IMR-90 (cell line): ENCODE results near the gene FUT7. TPM values are rescaled to one million over a fixed set of nuclear protein-coding genes. Genes with fewer than 3 reads are reported as not detected.

Experiments
- ATAC-seq: fragments of 200-7000 bp; cut with Tn5 transposase; 2 replicates; pipeline ENCODE4 v1.9.1; 2020; ENCODE audit warnings: low read depth, mild to moderate bottlenecking, moderate library complexity
- BruUV-seq: library from RNA; stranded (reverse); fragments of 400-500 nt; replicated peaks from 2 replicates; lab custom pipeline; 2021; lab: Mats Ljungman, UMichigan
- CTCF ChIA-PET: fragments of 300-600 bp; formaldehyde crosslinking; extraction: SDS; loops from one replicate; lab custom pipeline; 2021; ENCODE audit warnings: antibody characterized with exemption; lab: Yijun Ruan, JAX
- POLR2A ChIA-PET: fragments of 300-600 bp; sonication (Branson Sonifier 250); formaldehyde crosslinking; loops from one replicate; lab custom pipeline; 2022; ENCODE audit warnings: antibody characterized with exemption; ENCODE audit not compliant: unreplicated experiment; lab: Charles Lee
- DNase-seq: peaks from one replicate; pipeline ENCODE4 v3.0.0; 2013
- H2AFZ ChIP-seq: replicated peaks from 2 replicates; pipeline ENCODE3; 2013; ENCODE audit warnings: low read length, mild to moderate bottlenecking; ENCODE audit not compliant: poor library complexity
- H2AK5ac ChIP-seq: 2 replicates; pipeline ENCODE4 v1.6.1; 2013; ENCODE audit warnings: low read depth, low read length, inconsistent platforms
- H2AK9ac ChIP-seq: replicated peaks from 2 replicates; pipeline ENCODE3; 2013; ENCODE audit warnings: mild to moderate bottlenecking, low read depth, low read length, moderate library complexity; ENCODE audit not compliant: poor library complexity
- H2BK120ac ChIP-seq: 2 replicates; pipeline ENCODE4 v1.6.1; 2013; ENCODE audit warnings: low read depth, low read length, inconsistent platforms
- H2BK15ac ChIP-seq: 3 replicates; pipeline ENCODE4 v1.6.1; 2013; ENCODE audit warnings: low read depth, low read length, inconsistent platforms
- H2BK20ac ChIP-seq: 2 replicates; pipeline ENCODE4 v1.6.1; 2013; ENCODE audit warnings: low read depth, mild to moderate bottlenecking, inconsistent platforms, low read length, moderate library complexity
- H2BK5ac ChIP-seq: 2 replicates; pipeline ENCODE4 v1.6.1; 2013; ENCODE audit warnings: mild to moderate bottlenecking, low read depth, low read length, inconsistent platforms; ENCODE audit not compliant: poor library complexity, severe bottlenecking
- H3K14ac ChIP-seq: replicated peaks from 2 replicates; pipeline ENCODE4 v1.6.1; 2013; ENCODE audit warnings: low read depth, low read length, inconsistent platforms
- H3K18ac ChIP-seq: 2 replicates; pipeline ENCODE4 v1.6.1; 2013; ENCODE audit warnings: low read depth, low read length, control low read depth
- H3K23ac ChIP-seq: 2 replicates; pipeline ENCODE4 v1.6.1; 2013; ENCODE audit warnings: low read depth, low read length, inconsistent platforms
- H3K27ac ChIP-seq: 2 replicates; pipeline ENCODE4 v1.5.1; 2013; ENCODE audit warnings: mild to moderate bottlenecking, control low read depth, low read length; ENCODE audit not compliant: insufficient read depth
- H3K27me3 ChIP-seq: 2 replicates; pipeline ENCODE4 v1.6.1; 2013; ENCODE audit warnings: low read length; ENCODE audit not compliant: control insufficient read depth, insufficient read depth
- H3K36me3 ChIP-seq: 2 replicates; pipeline ENCODE4 v1.6.1; 2013; ENCODE audit warnings: low read length, mixed read lengths; ENCODE audit not compliant: control insufficient read depth, insufficient read depth
- H3K4ac ChIP-seq: 2 replicates; pipeline ENCODE4 v1.6.1; 2013; ENCODE audit warnings: low read depth, low read length, inconsistent platforms
- H3K4me1 ChIP-seq: 2 replicates; pipeline ENCODE4 v1.6.1; 2013; ENCODE audit warnings: low read length, mixed read lengths; ENCODE audit not compliant: control insufficient read depth, insufficient read depth
- H3K4me2 ChIP-seq: 2 replicates; pipeline ENCODE4 v1.6.1; 2013; ENCODE audit warnings: low read depth, mild to moderate bottlenecking, control low read depth, low read length, moderate library complexity
- H3K4me3 ChIP-seq: 2 replicates; pipeline ENCODE4 v1.5.1; 2013; ENCODE audit warnings: low read depth, mild to moderate bottlenecking, control low read depth, low read length, moderate library complexity; ENCODE audit not compliant: insufficient read depth
- H3K56ac ChIP-seq: 2 replicates; pipeline ENCODE4 v1.6.1; 2013; ENCODE audit warnings: low read length, inconsistent platforms; ENCODE audit not compliant: insufficient read depth; ENCODE audit errors: extremely low read depth
- H3K79me1 ChIP-seq, 2 experiments: 2 replicates each; pipeline ENCODE4 v1.6.1; 2013; ENCODE audit warnings: low read length in 2 of 2, inconsistent platforms in 1 of 2, low read depth in 1 of 2
- H3K9ac ChIP-seq: 2 replicates; pipeline ENCODE4 v1.6.1; 2013; ENCODE audit warnings: low read depth, low read length, control low read depth
- H3K9me1 ChIP-seq: 2 replicates; pipeline ENCODE4 v1.6.1; 2013; ENCODE audit warnings: low read length, inconsistent platforms; ENCODE audit not compliant: insufficient read depth
- H3K9me3 ChIP-seq: 2 replicates; pipeline ENCODE4 v1.6.1; 2013; ENCODE audit warnings: low read length; ENCODE audit not compliant: control insufficient read depth, insufficient read depth
- H4K20me1 ChIP-seq: 2 replicates; pipeline ENCODE4 v1.6.1; 2013; ENCODE audit warnings: low read length, inconsistent platforms; ENCODE audit not compliant: insufficient read depth
- H4K5ac ChIP-seq: 2 replicates; pipeline ENCODE4 v1.6.1; 2013; ENCODE audit warnings: mild to moderate bottlenecking, low read depth, low read length, control low read depth
- H4K8ac ChIP-seq, 2 experiments: 2 replicates each; pipeline ENCODE4 v1.6.1; 2013; ENCODE audit warnings: low read depth in 2 of 2, low read length in 2 of 2, control low read depth in 1 of 2, inconsistent platforms in 1 of 2
- H4K91ac ChIP-seq: 2 replicates; pipeline ENCODE4 v1.6.1; 2013; ENCODE audit warnings: low read depth, low read length, inconsistent platforms; ENCODE audit not compliant: insufficient read depth
- BHLHE40 ChIP-seq: fragments of 150-350 bp; IDR thresholded peaks from 2 replicates; pipeline ENCODE4 v1.6.1; 2016; ENCODE audit warnings: mild to moderate bottlenecking, low read depth, low read length
- CEBPB ChIP-seq: IDR thresholded peaks from 2 replicates; pipeline ENCODE4 v1.6.1; 2012; ENCODE audit warnings: low read depth, low read length, improper control_type of control experiment
- CHD1 ChIP-seq: IDR thresholded peaks from 2 replicates; pipeline ENCODE4 v1.6.1; 2012; ENCODE audit warnings: low read depth, low read length, improper control_type of control experiment
- FOS ChIP-seq: fragments of 150-350 bp; IDR thresholded peaks from 2 replicates; pipeline ENCODE4 v1.6.1; 2016; ENCODE audit warnings: low read depth, low read length
- MAFK ChIP-seq: IDR thresholded peaks from 2 replicates; pipeline ENCODE4 v1.6.1; 2012; ENCODE audit warnings: low read depth, low read length, improper control_type of control experiment
- MAZ ChIP-seq: IDR thresholded peaks from 2 replicates; pipeline ENCODE4 v1.6.1; 2012; ENCODE audit warnings: low read depth, mild to moderate bottlenecking, low read length, improper control_type of control experiment, moderate library complexity, borderline replicate concordance
- MXI1 ChIP-seq: IDR thresholded peaks from 2 replicates; pipeline ENCODE4 v1.6.1; 2012; ENCODE audit warnings: low read depth, mild to moderate bottlenecking, low read length, moderate library complexity, borderline replicate concordance
- NFE2L2 ChIP-seq: fragments of 150-350 bp; IDR thresholded peaks from 2 replicates; pipeline ENCODE4 v1.6.1; 2016; ENCODE audit warnings: low read depth, mild to moderate bottlenecking, low read length
- POLR2A ChIP-seq: IDR thresholded peaks from 2 replicates; pipeline ENCODE4 v1.6.1; 2012; ENCODE audit warnings: mild to moderate bottlenecking, low read depth, low read length
- RAD21 ChIP-seq: IDR thresholded peaks from 2 replicates; pipeline ENCODE4 v1.6.1; 2012; ENCODE audit warnings: low read length, improper control_type of control experiment
- RCOR1 ChIP-seq: IDR thresholded peaks from 2 replicates; pipeline ENCODE4 v1.6.1; 2012; ENCODE audit warnings: mild to moderate bottlenecking, low read length, improper control_type of control experiment; ENCODE audit not compliant: insufficient replicate concordance
- RFX5 ChIP-seq: IDR thresholded peaks from 2 replicates; pipeline ENCODE4 v1.8.0; 2012; ENCODE audit warnings: low read depth, mild to moderate bottlenecking, low read length, moderate library complexity
- SMC3 ChIP-seq: fragments of 150-350 bp; IDR thresholded peaks from 2 replicates; pipeline ENCODE4 v1.6.1; 2016; ENCODE audit warnings: low read depth, mild to moderate bottlenecking, antibody characterized with exemption, low read length, moderate library complexity
- WGBS, 2 experiments: methylation state at CpG; one replicate each; pipeline versions ENCODE4 v1.1.5 to v1.1.7; 2013; ENCODE audit warnings: missing lambda C conversion rate in 2 of 2; ENCODE audit not compliant: insufficient read length in 1 of 2; ENCODE audit errors: extremely low coverage in 2 of 2; 5-methylcytosine and 5-hydroxymethylcytosine counted together
- dilution Hi-C: fragments of 300-500 bp; cut with HindIII; formaldehyde crosslinking; loops from one replicate; pipeline ENCODE4 v1.14.3; 2018; ENCODE audit warnings: low sequenced_read_pairs; ENCODE audit not compliant: unreplicated experiment
- in situ Hi-C: fragments of 300-500 bp; cut with MboI; formaldehyde crosslinking; loops from 3 replicates; pipeline ENCODE4 v1.14.3; 2019; ENCODE audit warnings: low sequenced_read_pairs, inconsistent platforms, mixed read lengths
- intact Hi-C: fragments of 100-400 bp; cut with micrococcal nuclease; formaldehyde crosslinking; loops from 2 replicates; pipeline ENCODE4 v1.10.0; 2022
- polyA plus RNA-seq, 3 experiments: library from polyadenylated mRNA; depleted of rRNA; stranded (reverse); fragments of >200 nt; gene quantifications; 2 replicates each; pipeline ENCODE4 v1.2.3, GENCODE V29; 2012; ENCODE audit warnings: low replicate concordance in 1 of 3
- total RNA-seq: library from RNA; depleted of rRNA; stranded (reverse); fragments of >200 nt; gene quantifications from 2 replicates; pipeline ENCODE4 v1.2.3, GENCODE V29; 2012
- TF ChIP-seq, protein P1 (sequence below): fragments of 150-350 bp; IDR thresholded peaks from 2 replicates; pipeline ENCODE4 v1.6.1; 2016; ENCODE audit warnings: low read depth, mild to moderate bottlenecking, low read length, moderate library complexity, borderline replicate concordance
- TF ChIP-seq, protein P2 (sequence below): conservative IDR thresholded peaks from 2 replicates; pipeline ENCODE4 v1.5.1; 2012; ENCODE audit warnings: mild to moderate bottlenecking, low read depth, low read length, improper control_type of control experiment
- TF ChIP-seq, protein P3 (sequence below): fragments of 150-350 bp; IDR thresholded peaks from 2 replicates; pipeline ENCODE4 v1.6.1; 2017; ENCODE audit warnings: mild to moderate bottlenecking, antibody characterized with exemption, low read length, low read depth

The FUT7 gene
- total and polyA plus RNA-seq, 2 of the 4 experiments (the other 2 are of a cell fraction): not detected

DNA sequence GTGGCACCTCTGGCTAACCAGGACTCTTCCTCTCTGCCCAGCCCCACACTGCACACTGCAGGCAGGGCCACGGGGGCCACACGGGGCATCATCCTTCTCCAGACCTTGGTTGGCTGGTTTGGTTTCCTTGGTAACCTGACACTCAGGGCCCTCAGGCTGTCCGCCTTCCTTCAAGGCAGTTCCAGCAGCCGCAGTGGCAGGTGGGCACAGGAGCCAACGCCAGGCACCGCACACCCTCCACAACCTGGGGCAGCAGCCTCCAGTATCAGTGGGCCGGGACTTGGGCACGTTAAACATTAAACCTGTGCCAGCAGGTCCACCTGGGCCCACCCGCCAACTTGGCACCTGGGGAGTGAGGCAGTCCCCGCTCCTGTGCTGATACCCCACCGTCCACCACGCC, 12.1 kb upstream of the FUT7 start:
- Histone ChIP-seq H3K4me2 (no peak overlapping the region), H2AFZ (no peak overlapping the region), H2BK5ac (no peak overlapping the region), H3K56ac (no peak overlapping the region), H3K23ac (no peak overlapping the region), H4K5ac (no peak overlapping the region), H3K79me1 (peaks cover 5 to 16% of the 10 kb centered on the region in 2 experiments; a peak in 3 of 4 replicates), H2AK5ac (no peak overlapping the region), H3K36me3 (peaks cover 13% of the 10 kb centered on the region; the same call in 1 of the 2 replicates), H3K4ac (no peak overlapping the region), H3K4me1 (peaks cover 11% of the 10 kb centered on the region), H2BK15ac (no peak overlapping the region), H3K14ac (no peak overlapping the region), H2AK9ac (no peak overlapping the region), H3K9me3 (no peaks in the 10 kb centered on the region), H3K4me3 (no peak overlapping the region), H3K27ac (no peak overlapping the region), H3K9me1 (no peaks in the 10 kb centered on the region), H4K8ac (no peak overlapping the region), H2BK120ac (no peak overlapping the region), H3K27me3 (peaks cover 14% of the 10 kb centered on the region), H4K91ac (no peak overlapping the region), H3K9ac (no peak overlapping the region), H3K18ac (no peak overlapping the region), H4K20me1 (peaks cover 30% of the 10 kb centered on the region), H2BK20ac (no peak overlapping the region)
- ChIA-PET CTCF (no interaction called here), POLR2A (no interaction called here)
- DNase-seq (no peak), ATAC-seq (no peak)
- TF ChIP-seq SMC3 (no peak), BHLHE40 (no peak), RCOR1 (no peak), MAZ (no peak), CHD1 (no peak), CEBPB (no peak), RFX5 (no peak), NFE2L2 (no peak), MAFK (no peak), MXI1 (no peak), FOS (no peak), POLR2A (no peak), RAD21 (no peak)
- TF ChIP-seq, protein P1, sequence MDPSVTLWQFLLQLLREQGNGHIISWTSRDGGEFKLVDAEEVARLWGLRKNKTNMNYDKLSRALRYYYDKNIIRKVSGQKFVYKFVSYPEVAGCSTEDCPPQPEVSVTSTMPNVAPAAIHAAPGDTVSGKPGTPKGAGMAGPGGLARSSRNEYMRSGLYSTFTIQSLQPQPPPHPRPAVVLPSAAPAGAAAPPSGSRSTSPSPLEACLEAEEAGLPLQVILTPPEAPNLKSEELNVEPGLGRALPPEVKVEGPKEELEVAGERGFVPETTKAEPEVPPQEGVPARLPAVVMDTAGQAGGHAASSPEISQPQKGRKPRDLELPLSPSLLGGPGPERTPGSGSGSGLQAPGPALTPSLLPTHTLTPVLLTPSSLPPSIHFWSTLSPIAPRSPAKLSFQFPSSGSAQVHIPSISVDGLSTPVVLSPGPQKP: no peak
- TF ChIP-seq, protein P2, sequence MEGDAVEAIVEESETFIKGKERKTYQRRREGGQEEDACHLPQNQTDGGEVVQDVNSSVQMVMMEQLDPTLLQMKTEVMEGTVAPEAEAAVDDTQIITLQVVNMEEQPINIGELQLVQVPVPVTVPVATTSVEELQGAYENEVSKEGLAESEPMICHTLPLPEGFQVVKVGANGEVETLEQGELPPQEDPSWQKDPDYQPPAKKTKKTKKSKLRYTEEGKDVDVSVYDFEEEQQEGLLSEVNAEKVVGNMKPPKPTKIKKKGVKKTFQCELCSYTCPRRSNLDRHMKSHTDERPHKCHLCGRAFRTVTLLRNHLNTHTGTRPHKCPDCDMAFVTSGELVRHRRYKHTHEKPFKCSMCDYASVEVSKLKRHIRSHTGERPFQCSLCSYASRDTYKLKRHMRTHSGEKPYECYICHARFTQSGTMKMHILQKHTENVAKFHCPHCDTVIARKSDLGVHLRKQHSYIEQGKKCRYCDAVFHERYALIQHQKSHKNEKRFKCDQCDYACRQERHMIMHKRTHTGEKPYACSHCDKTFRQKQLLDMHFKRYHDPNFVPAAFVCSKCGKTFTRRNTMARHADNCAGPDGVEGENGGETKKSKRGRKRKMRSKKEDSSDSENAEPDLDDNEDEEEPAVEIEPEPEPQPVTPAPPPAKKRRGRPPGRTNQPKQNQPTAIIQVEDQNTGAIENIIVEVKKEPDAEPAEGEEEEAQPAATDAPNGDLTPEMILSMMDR: no peak
- TF ChIP-seq, protein P3, sequence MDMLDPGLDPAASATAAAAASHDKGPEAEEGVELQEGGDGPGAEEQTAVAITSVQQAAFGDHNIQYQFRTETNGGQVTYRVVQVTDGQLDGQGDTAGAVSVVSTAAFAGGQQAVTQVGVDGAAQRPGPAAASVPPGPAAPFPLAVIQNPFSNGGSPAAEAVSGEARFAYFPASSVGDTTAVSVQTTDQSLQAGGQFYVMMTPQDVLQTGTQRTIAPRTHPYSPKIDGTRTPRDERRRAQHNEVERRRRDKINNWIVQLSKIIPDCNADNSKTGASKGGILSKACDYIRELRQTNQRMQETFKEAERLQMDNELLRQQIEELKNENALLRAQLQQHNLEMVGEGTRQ: no peak
- intact Hi-C loops: no loop called here
- dilution Hi-C loops: no loop called here
- BruUV-seq: no TSS peak
- 81% methylated on average over 8 of the region's 12 CpGs; no CpG with 5 or more reads in 1 of the 2 experiments for WGBS, 2 experiments
- in situ Hi-C loops: no loop called here
